Omental fat pad (tissue), 4 donors: ENCODE measurements around the gene BRDT. TPM values are rescaled to one million over a fixed set of nuclear protein-coding genes. Genes with fewer than 3 reads are reported as not detected.

Experiments
- ATAC-seq: fragments of 150-250 bp; one replicate; pipeline ENCODE4 v1.9.1; 2016; ENCODE audit warnings: mild to moderate bottlenecking, moderate library complexity; ENCODE audit not compliant: low FRiP score
- DNase-seq: peaks from one replicate; pipeline ENCODE4 v3.0.0-alpha.2; 2019; ENCODE audit warnings: low spot score
- CTCF ChIP-seq, 3 donors: fragments of 450-650 bp; IDR thresholded peaks; one replicate each; pipeline ENCODE4 v1.5.1; 2016 to 2017; ENCODE audit warnings: antibody characterized with exemption in 3 of 3, mild to moderate bottlenecking in 3 of 3, moderate library complexity in 2 of 3
- total RNA-seq, 4 donors: library from RNA; depleted of rRNA; stranded (reverse); fragments of >200 nt; gene quantifications; one replicate each; pipeline ENCODE4 v1.1.0, GENCODE V29; 2016

The BRDT gene
- total RNA-seq, 4 donors from 2014 or later: 2.8 TPM; not detected in 3

GRCh38 chr1:91944087-91944486 lies 5.1 kb upstream of the BRDT start:
- DNase-seq: no peak
- TF ChIP-seq CTCF (IDR thresholded peaks at IDR 0.05): no peak
- ATAC-seq: no peak

- TF ChIP-seq CTCF (IDR thresholded peaks at IDR 0.05): no peak
- DNase-seq (no peak), ATAC-seq (no peak)
Measured at GRCh38 chr1:91948097-91948496, 1.1 kb upstream of the BRDT start.

GRCh38 chr1:91948501-91949355 lies 473 bp upstream of the BRDT start:
- no peak for DNase-seq
- no peak for ATAC-seq
- TF ChIP-seq CTCF (IDR thresholded peaks at IDR 0.05): no peak

- DNase-seq (no peak), ATAC-seq (no peak)
- no peak for TF ChIP-seq CTCF (IDR thresholded peaks at IDR 0.05)
Measured at GRCh38 chr1:91952187-91952586, 3.0 kb downstream of the BRDT start.

- no peak for ATAC-seq
- no peak for DNase-seq
- no peak for TF ChIP-seq CTCF (IDR thresholded peaks at IDR 0.05)
Measured at GRCh38 chr1:91958926-91959325, 9.7 kb downstream of the BRDT start.

GRCh38 chr1:91968334-91968733 lies 19.1 kb downstream of the BRDT start:
- ATAC-seq (no peak), DNase-seq (no peak)
- no peak for TF ChIP-seq CTCF (IDR thresholded peaks at IDR 0.05)

- ATAC-seq: no peak
- TF ChIP-seq CTCF (IDR thresholded peaks at IDR 0.05): no peak
- no peak for DNase-seq
Measured at GRCh38 chr1:91979383-91979782, 30.2 kb downstream of the BRDT start.
